CD4-positive, alpha-beta T cell treated with Interleukin-15 for 4 hours (primary cell): Measurements from ENCODE around the gene NELFE.
"Not testable (repeated sequence)": the region's sequence is repeated elsewhere in the genome, so short reads cannot be mapped to it uniquely, and the experiment has no call there.

Experiments
- DNase-seq: peaks from one replicate; pipeline ENCODE4 v3.0.0-alpha.2; 2020; ENCODE audit warnings: low spot score

NELFE gene

GRCh38 chr6:31958741-31959739 lies at the start of gene NELFE, which contains the start of gene SKIC2:
Gene NELFE (minus strand): TSS chr6:31958971. CDS start chr6:31958446, 525 bp downstream.
Gene SKIC2 (plus strand): TSS chr6:31959175. CDS start chr6:31959193, 18 bp downstream.
- DNase-seq, result peak; percentile 98

- DNase-seq, result not testable (repeated sequence)
Measured at GRCh38 chr6:32008037-32008436, 49.3 kb upstream of the NELFE start.

GRCh38 chr6:32007086-32007485 lies 48.3 kb upstream of the NELFE start:
- DNase-seq, result not testable (repeated sequence)

GRCh38 chr6:32005991-32006529 lies 47.3 kb upstream of the NELFE start:
- DNase-seq, result not testable (repeated sequence)

- DNase-seq, result not testable (repeated sequence)
Measured at GRCh38 chr6:32005538-32005880, 46.7 kb upstream of the NELFE start.

GRCh38 chr6:32004864-32005537 lies 46.2 kb upstream of the NELFE start:
- DNase-seq, result not testable (repeated sequence)

GRCh38 chr6:32004393-32004792 lies 45.6 kb upstream of the NELFE start:
- DNase-seq, result not testable (repeated sequence)

- DNase-seq, result not testable (repeated sequence)
Measured at GRCh38 chr6:32003301-32003700, 44.5 kb upstream of the NELFE start.

- not testable (repeated sequence) for DNase-seq
Measured at GRCh38 chr6:32002546-32003268, 43.9 kb upstream of the NELFE start.

- not testable (repeated sequence) for DNase-seq
Measured at GRCh38 chr6:31996385-31996784, 37.6 kb upstream of the NELFE start.

- DNase-seq, result not testable (repeated sequence)
Measured at GRCh38 chr6:31994421-31994820, 35.6 kb upstream of the NELFE start.

GRCh38 chr6:31989363-31989762 lies 30.6 kb upstream of the NELFE start:
- DNase-seq, result not testable (repeated sequence)

GRCh38 chr6:31981744-31982143 lies 23.0 kb upstream of the NELFE start, which contains the start of gene C4A:
Gene C4A (plus strand): TSS chr6:31982057. CDS start chr6:31982108, 51 bp downstream.
- not testable (repeated sequence) for DNase-seq

GRCh38 chr6:31980998-31981397 lies 22.2 kb upstream of the NELFE start:
- DNase-seq, result not testable (repeated sequence)

- DNase-seq, result not testable (repeated sequence)
Measured at GRCh38 chr6:31980195-31980876, 21.6 kb upstream of the NELFE start.

- no peak for DNase-seq
Measured at GRCh38 chr6:31979238-31979898, 20.6 kb upstream of the NELFE start.

- DNase-seq, result no peak
Measured at GRCh38 chr6:31978831-31979230, 20.1 kb upstream of the NELFE start.

GRCh38 chr6:31977816-31978431 lies 19.2 kb upstream of the NELFE start:
- DNase-seq, result no peak

GRCh38 chr6:31976065-31976464 lies 17.3 kb upstream of the NELFE start:
- DNase-seq, result not testable (repeated sequence)
